Heart left ventricle (tissue), 16 donors: Measurements from ENCODE around the gene DNAH14. TPM values are rescaled to one million over a fixed set of nuclear protein-coding genes. Genes with fewer than 3 reads are reported as not detected.
"Not testable (repeated sequence)": the region's sequence is repeated elsewhere in the genome, so short reads cannot be mapped to it uniquely, and the experiment has no call there.

Experiments
- ATAC-seq, 4 donors: fragments of 200-7000 bp; cut with Tn5 transposase; one replicate each; pipeline ENCODE4 v1.9.1; 2020 to 2022; ENCODE audit warnings: moderate library complexity in 4 of 4, mild to moderate bottlenecking in 3 of 4, moderate number of reproducible peaks in 1 of 4
- DNase-seq, 5 donors: peaks; one replicate each; pipeline ENCODE4 v3.0.0-alpha.2; 2020
- H3K27ac ChIP-seq, 12 donors: fragments of 200-600 bp; sonication (generic) in 4 of 12; one replicate each; pipeline versions ENCODE4 v1.5.0 to v1.8.0; 2016 to 2022; ENCODE audit warnings: mild to moderate bottlenecking in 2 of 12
- H3K27me3 ChIP-seq, 9 donors: fragments of 200-600 bp; sonication (generic) in 2 of 9; one replicate each; pipeline versions ENCODE4 v1.5.1 to v1.8.0; 2016 to 2022; ENCODE audit warnings: mild to moderate bottlenecking in 3 of 9
- H3K36me3 ChIP-seq, 9 donors: fragments of 200-600 bp; sonication (generic) in 2 of 9; one replicate each; pipeline versions ENCODE4 v1.5.0 to v1.8.0; 2018 to 2022; ENCODE audit warnings: mild to moderate bottlenecking in 2 of 9
- H3K4me1 ChIP-seq, 12 donors: fragments of 200-600 bp; sonication (generic) in 4 of 12; one replicate each; pipeline versions ENCODE4 v1.5.0 to v1.8.0; 2016 to 2022; ENCODE audit warnings: mild to moderate bottlenecking in 3 of 12
- H3K4me3 ChIP-seq, 12 donors: fragments of 200-600 bp; sonication (generic) in 4 of 12; one replicate each; pipeline versions ENCODE4 v1.5.0 to v1.8.0; 2017 to 2022; ENCODE audit warnings: mild to moderate bottlenecking in 9 of 12, moderate library complexity in 4 of 12
- H3K9me3 ChIP-seq, 12 donors: fragments of 200-600 bp; sonication (generic) in 4 of 12; one replicate each; pipeline versions ENCODE4 v1.5.0 to v1.8.0; 2016 to 2022; ENCODE audit warnings: mild to moderate bottlenecking in 1 of 12
- POLR2A ChIP-seq, 2 donors: fragments of 450-650 bp; IDR thresholded peaks; one replicate each; pipeline ENCODE4 v1.6.1; 2017; ENCODE audit warnings: antibody characterized with exemption in 2 of 2, mild to moderate bottlenecking in 2 of 2, moderate library complexity in 2 of 2
- WGBS, 4 donors: extraction: QIAGEN DNeasy Blood & Tissue Kit in 2 of 4; methylation state at CpG; one replicate each; pipeline versions ENCODE4 v1.1.5 to v1.1.7; 2013 to 2018; 5-methylcytosine and 5-hydroxymethylcytosine counted together
- intact Hi-C, 10 donors: fragments of 100-400 bp; cut with DNase I; formaldehyde crosslinking; loops; one replicate each; pipeline versions ENCODE4 v1.11.1 to v1.14.2; 2022
- polyA plus RNA-seq, 2 donors: library from polyadenylated mRNA; stranded (reverse); fragments of 200-250 nt; gene quantifications; one replicate each; pipeline ENCODE4 v1.2.3, GENCODE V29; 2013
- total RNA-seq, 9 donors: library from RNA; depleted of rRNA in 2 of 9; stranded (reverse); fragments of >200 nt in 2 of 9; fragmentation: NEBNext Ultra II Directional in 3 of 9; extraction: Animal tissue kit (Norgen Biotek cat#: 25700) in 3 of 9; gene quantifications; one replicate each; pipeline versions ENCODE4 v1.1.0 to v1.2.4, GENCODE V29; 2016 to 2023
- TF ChIP-seq, protein P1 (sequence below), 12 donors: fragments of 200-600 bp; sonication (generic) in 4 of 12; IDR thresholded peaks; one replicate each; pipeline versions ENCODE4 v1.5.0 to v1.8.0; 2018 to 2022; ENCODE audit warnings: antibody characterized with exemption in 12 of 12, mild to moderate bottlenecking in 5 of 12
- donor health status: ischemic (EF 13 %, LVEDD 7.1; RV severe dilation, severe dysfunction).
- donor health status: healthy with polysubstance abuse.
- donor health status: DM: no; HTN: yes; CAD: no.
- donor health status: DM: no; HTN: no; CAD: no.
- donor health status: ischemic (EF 25% LVEDD 6.9; RV normal size, moderate dysfunction).
- donor health status: ischemic (EF 25% LVEDD 5.7; RV mildly dilated, moderate dysfunction).
- donor health status: healthy.
- donor health status: DM: yes; HTN: yes; CAD: no.
- donor health status: ischemic (EF 35%, LVEDD 5.7; RV mildly dilated, moderate dysfunction).
- donor health status: nonischemic (EF 11% LVEDD 7.7; RV severe dilation, severe dysfunction).
- donor health status: DM: yes; HTN: yes; CAD: no.
- donor health status: PGD.
- donor health status: ischemic (EF 29% LVEDD 5.4; RV normal size, mild dysfunction).
- donor health status: nonischemic (EF 23%, LVEDD 6.1; RV moderate dilation, normal function).

Gene DNAH14
- total and polyA plus RNA-seq, 11 donors = 0.24 to 6.8 (median 2.8) TPM

- intact Hi-C loops = no loop called here
- H3K27ac ChIP-seq = no peak overlapping the region
- H3K27me3 ChIP-seq = no peaks in the 10 kb centered on the region
- no peak overlapping the region for H3K4me3 ChIP-seq
- no peaks in the 10 kb centered on the region for H3K4me1 ChIP-seq
- DNase-seq (peak in 1 of 5 donors; percentile 59), ATAC-seq (peak; percentile 15 to 86 (median 78))
- H3K36me3 ChIP-seq = no peaks in the 10 kb centered on the region
- WGBS, 4 donors = 15 to 18% (median 16%) methylated on average over 10 of the region's 10 CpGs
- TF ChIP-seq, protein P1, sequence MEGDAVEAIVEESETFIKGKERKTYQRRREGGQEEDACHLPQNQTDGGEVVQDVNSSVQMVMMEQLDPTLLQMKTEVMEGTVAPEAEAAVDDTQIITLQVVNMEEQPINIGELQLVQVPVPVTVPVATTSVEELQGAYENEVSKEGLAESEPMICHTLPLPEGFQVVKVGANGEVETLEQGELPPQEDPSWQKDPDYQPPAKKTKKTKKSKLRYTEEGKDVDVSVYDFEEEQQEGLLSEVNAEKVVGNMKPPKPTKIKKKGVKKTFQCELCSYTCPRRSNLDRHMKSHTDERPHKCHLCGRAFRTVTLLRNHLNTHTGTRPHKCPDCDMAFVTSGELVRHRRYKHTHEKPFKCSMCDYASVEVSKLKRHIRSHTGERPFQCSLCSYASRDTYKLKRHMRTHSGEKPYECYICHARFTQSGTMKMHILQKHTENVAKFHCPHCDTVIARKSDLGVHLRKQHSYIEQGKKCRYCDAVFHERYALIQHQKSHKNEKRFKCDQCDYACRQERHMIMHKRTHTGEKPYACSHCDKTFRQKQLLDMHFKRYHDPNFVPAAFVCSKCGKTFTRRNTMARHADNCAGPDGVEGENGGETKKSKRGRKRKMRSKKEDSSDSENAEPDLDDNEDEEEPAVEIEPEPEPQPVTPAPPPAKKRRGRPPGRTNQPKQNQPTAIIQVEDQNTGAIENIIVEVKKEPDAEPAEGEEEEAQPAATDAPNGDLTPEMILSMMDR (IDR thresholded peaks at IDR 0.05) = no peak
- TF ChIP-seq POLR2A (IDR thresholded peaks at IDR 0.05) = no peak
- H3K9me3 ChIP-seq = no peaks in the 10 kb centered on the region
These were observed 449.4 kb downstream of the DNAH14 start for GRCh38 chr1:225378880-225379279.

- TF ChIP-seq, protein P1 (IDR thresholded peaks at IDR 0.05) = no peak
- no peak for TF ChIP-seq POLR2A (IDR thresholded peaks at IDR 0.05)
- WGBS, 4 donors = 94 to 99% (median 98%) methylated on average over 1 of the region's 1 CpG
These were observed 451.2 kb downstream of the DNAH14 start for GRCh38 chr1:225380691-225381090.

DNA sequence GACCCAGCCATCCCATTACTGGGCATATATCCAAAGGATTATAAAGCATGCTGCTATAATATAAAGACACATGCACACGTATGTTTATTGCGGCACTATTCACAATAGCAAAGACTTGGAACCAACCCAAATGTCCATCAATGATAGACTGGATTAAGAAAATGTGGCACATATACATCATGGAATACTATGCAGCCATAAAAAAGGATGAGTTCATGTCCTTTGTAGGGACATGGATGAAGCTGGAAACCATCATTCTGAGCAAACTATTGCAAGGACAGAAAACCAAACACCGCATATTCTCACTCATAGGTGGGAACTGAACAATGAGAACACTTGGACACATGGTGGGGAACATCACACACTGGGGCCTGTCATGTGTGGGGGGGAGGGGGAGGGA, 457.4 kb downstream of the DNAH14 start:
- DNase-seq, ATAC-seq, H3K27me3 ChIP-seq, H3K4me1 ChIP-seq, intact Hi-C loops, H3K9me3 ChIP-seq, H3K36me3 ChIP-seq, H3K4me3 ChIP-seq, H3K27ac ChIP-seq: not testable (repeated sequence)
- 92 to 99% (median 95%) methylated on average over 3 of the region's 3 CpGs for WGBS, 4 donors

More at GRCh38 chr1:225380691-225381090, 451.2 kb downstream of the DNAH14 start:
- no peaks in the 10 kb centered on the region for H3K36me3 ChIP-seq
- no peaks in the 10 kb centered on the region for H3K4me1 ChIP-seq
- no peaks in the 10 kb centered on the region for H3K27me3 ChIP-seq
- intact Hi-C loops = no loop called here
- no peaks in the 10 kb centered on the region for H3K9me3 ChIP-seq
- DNase-seq = no peak
- ATAC-seq = no peak
- H3K27ac ChIP-seq = no peak overlapping the region
- H3K4me3 ChIP-seq = no peak overlapping the region

DNA sequence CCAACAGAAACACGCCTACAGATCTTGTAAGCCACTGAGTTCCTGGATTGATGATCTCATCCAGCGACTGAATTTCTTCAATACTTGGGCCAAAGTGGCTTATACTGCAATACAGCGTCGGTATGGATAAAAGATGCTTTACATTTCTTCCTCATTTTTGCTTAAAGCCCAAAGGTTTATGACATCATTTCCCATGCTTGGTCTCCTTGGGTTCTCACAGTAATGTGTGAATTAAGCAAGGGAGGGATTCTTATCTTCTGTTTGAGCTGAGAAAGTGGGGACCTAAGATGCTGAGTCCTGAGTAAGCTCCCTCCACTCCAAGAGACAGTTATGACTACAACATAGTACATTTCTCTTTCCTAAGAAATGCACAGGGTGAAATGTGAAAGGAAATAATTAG, 458.9 kb downstream of the DNAH14 start:
- intact Hi-C loops = no loop called here
- DNase-seq = no peak
- WGBS, 4 donors = 60 to 71% (median 68%) methylated on average over 4 of the region's 4 CpGs

DNA sequence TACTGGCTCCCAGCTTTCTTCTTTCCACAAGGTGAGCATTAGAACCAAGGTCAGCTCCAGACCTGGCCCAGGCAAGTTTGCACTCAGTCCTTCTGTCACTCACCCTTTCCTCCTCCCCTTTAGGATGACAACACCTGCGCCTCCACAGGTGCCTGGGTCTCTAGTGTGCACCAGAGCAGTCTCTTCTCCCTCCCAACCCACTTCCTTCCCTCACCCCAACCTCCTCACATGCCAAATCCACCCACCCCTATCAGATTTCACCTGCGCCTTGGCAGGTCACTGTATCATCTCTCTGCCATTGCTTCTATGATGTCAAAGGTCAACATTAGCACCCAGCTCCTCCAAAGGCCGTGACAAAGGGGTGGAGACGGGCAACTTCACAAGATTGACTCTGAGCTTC, 460.4 kb downstream of the DNAH14 start:
- DNase-seq = no peak
- no peak overlapping the region for H3K4me3 ChIP-seq
- no peaks in the 10 kb centered on the region for H3K36me3 ChIP-seq
- no peaks in the 10 kb centered on the region for H3K9me3 ChIP-seq
- TF ChIP-seq, protein P1 (IDR thresholded peaks at IDR 0.05) = no peak
- TF ChIP-seq POLR2A (IDR thresholded peaks at IDR 0.05) = no peak
- no peaks in the 10 kb centered on the region for H3K27me3 ChIP-seq
- ATAC-seq = no peak
- WGBS, 4 donors = 93 to 96% (median 95%) methylated on average over 4 of the region's 4 CpGs
- no peak overlapping the region for H3K27ac ChIP-seq
- intact Hi-C loops = no loop called here
- no peaks in the 10 kb centered on the region for H3K4me1 ChIP-seq

More for the DNA sequence above, 458.9 kb downstream of the DNAH14 start:
- no peaks in the 10 kb centered on the region for H3K27me3 ChIP-seq
- TF ChIP-seq POLR2A (IDR thresholded peaks at IDR 0.05) = no peak
- TF ChIP-seq, protein P1 (IDR thresholded peaks at IDR 0.05) = no peak
- H3K27ac ChIP-seq = no peak overlapping the region
- H3K4me1 ChIP-seq = no peaks in the 10 kb centered on the region
- no peak for ATAC-seq
- H3K36me3 ChIP-seq = no peaks in the 10 kb centered on the region
- no peak overlapping the region for H3K4me3 ChIP-seq
- H3K9me3 ChIP-seq = no peaks in the 10 kb centered on the region
